GM23338 (cell line): ENCODE results near the gene KIAA1755. TPM values are rescaled to one million over a fixed set of nuclear protein-coding genes. Genes with fewer than 3 reads are reported as not detected.

ENCODE experiments used
- CREB1 ChIP-seq: fragments of 250-450 bp; sonication (Bioruptor Pico); IDR thresholded peaks from 2 replicates; pipeline ENCODE4 v1.5.0; 2020; ENCODE audit warnings: low read depth, mild to moderate bottlenecking, moderate library complexity
- EZH2phosphoT487 ChIP-seq: fragments of 200-600 bp; sonication (generic); IDR thresholded peaks from one replicate; pipeline ENCODE4 v1.8.1; 2018; ENCODE audit warnings: antibody characterized with exemption; ENCODE audit not compliant: unreplicated experiment
- NANOG ChIP-seq: IDR thresholded peaks from 2 replicates; pipeline ENCODE4 v1.6.1; 2016; ENCODE audit warnings: antibody characterized with exemption, borderline replicate concordance
- POLR2AphosphoS5 ChIP-seq: IDR thresholded peaks from 2 replicates; pipeline ENCODE4 v1.6.1; 2016; ENCODE audit warnings: antibody characterized with exemption, low read depth
- STAT1 ChIP-seq: IDR thresholded peaks from one replicate; pipeline ENCODE4 v1.6.1; 2016; ENCODE audit warnings: antibody characterized with exemption; ENCODE audit not compliant: unreplicated experiment
- ZNF331 ChIP-seq: fragments of 250-450 bp; sonication (Bioruptor Pico); IDR thresholded peaks from 2 replicates; pipeline ENCODE4 v1.5.0; 2020; ENCODE audit warnings: low read depth, mild to moderate bottlenecking, moderate library complexity
- polyA plus RNA-seq: library from polyadenylated mRNA; unstranded; fragments of >200 nt; fragmentation: Nextera tagmentation; extraction: Ambion mirVana; gene quantifications from 2 replicates; pipeline ENCODE4 v1.2.1, GENCODE V29; 2016
- total RNA-seq: library from RNA; depleted of rRNA; stranded (reverse); fragments of >200 nt; shearing (Covaris generic); gene quantifications from 2 replicates; pipeline ENCODE4 v1.2.3, GENCODE V29; 2014
- TF ChIP-seq, protein P1 (sequence below): IDR thresholded peaks from 2 replicates; pipeline ENCODE4 v1.6.1; 2016; ENCODE audit warnings: antibody characterized with exemption
- TF ChIP-seq, protein P2 (sequence below): fragments of 250-450 bp; sonication (Bioruptor Pico); IDR thresholded peaks from 2 replicates; pipeline ENCODE4 v1.5.0; 2020; ENCODE audit warnings: mild to moderate bottlenecking, moderate library complexity

KIAA1755 gene
- total and polyA plus RNA-seq, 2 experiments from 2014 or later: 0.28 TPM; not detected in 1

DNA sequence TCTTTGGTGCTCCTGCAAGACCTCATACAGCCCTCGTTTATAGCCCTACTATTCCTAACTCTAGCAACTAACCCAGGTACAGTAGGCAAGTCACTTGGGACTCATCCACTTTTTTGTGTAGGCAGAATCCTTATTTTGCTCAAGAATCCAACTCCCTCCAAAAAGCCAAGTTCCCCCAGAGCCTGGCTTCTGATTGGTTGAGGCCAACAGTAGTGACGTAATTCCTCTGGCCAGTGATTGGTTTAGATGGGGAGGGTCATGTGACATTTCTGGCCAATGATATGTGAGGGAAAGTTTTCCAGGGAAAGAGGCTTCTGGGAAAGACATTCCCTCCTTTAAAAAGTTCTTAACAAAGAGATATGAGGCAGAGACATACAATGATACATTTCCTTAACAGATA, 32.1 kb downstream of the KIAA1755 start (continued):
- TF ChIP-seq, protein P1, sequence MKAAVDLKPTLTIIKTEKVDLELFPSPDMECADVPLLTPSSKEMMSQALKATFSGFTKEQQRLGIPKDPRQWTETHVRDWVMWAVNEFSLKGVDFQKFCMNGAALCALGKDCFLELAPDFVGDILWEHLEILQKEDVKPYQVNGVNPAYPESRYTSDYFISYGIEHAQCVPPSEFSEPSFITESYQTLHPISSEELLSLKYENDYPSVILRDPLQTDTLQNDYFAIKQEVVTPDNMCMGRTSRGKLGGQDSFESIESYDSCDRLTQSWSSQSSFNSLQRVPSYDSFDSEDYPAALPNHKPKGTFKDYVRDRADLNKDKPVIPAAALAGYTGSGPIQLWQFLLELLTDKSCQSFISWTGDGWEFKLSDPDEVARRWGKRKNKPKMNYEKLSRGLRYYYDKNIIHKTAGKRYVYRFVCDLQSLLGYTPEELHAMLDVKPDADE: no peak
- TF ChIP-seq STAT1: no peak
- no peak for TF ChIP-seq NANOG
- no peak for TF ChIP-seq POLR2AphosphoS5
- no peak for TF ChIP-seq CREB1 (CRISPR knock-in tag)
- TF ChIP-seq, protein P2, sequence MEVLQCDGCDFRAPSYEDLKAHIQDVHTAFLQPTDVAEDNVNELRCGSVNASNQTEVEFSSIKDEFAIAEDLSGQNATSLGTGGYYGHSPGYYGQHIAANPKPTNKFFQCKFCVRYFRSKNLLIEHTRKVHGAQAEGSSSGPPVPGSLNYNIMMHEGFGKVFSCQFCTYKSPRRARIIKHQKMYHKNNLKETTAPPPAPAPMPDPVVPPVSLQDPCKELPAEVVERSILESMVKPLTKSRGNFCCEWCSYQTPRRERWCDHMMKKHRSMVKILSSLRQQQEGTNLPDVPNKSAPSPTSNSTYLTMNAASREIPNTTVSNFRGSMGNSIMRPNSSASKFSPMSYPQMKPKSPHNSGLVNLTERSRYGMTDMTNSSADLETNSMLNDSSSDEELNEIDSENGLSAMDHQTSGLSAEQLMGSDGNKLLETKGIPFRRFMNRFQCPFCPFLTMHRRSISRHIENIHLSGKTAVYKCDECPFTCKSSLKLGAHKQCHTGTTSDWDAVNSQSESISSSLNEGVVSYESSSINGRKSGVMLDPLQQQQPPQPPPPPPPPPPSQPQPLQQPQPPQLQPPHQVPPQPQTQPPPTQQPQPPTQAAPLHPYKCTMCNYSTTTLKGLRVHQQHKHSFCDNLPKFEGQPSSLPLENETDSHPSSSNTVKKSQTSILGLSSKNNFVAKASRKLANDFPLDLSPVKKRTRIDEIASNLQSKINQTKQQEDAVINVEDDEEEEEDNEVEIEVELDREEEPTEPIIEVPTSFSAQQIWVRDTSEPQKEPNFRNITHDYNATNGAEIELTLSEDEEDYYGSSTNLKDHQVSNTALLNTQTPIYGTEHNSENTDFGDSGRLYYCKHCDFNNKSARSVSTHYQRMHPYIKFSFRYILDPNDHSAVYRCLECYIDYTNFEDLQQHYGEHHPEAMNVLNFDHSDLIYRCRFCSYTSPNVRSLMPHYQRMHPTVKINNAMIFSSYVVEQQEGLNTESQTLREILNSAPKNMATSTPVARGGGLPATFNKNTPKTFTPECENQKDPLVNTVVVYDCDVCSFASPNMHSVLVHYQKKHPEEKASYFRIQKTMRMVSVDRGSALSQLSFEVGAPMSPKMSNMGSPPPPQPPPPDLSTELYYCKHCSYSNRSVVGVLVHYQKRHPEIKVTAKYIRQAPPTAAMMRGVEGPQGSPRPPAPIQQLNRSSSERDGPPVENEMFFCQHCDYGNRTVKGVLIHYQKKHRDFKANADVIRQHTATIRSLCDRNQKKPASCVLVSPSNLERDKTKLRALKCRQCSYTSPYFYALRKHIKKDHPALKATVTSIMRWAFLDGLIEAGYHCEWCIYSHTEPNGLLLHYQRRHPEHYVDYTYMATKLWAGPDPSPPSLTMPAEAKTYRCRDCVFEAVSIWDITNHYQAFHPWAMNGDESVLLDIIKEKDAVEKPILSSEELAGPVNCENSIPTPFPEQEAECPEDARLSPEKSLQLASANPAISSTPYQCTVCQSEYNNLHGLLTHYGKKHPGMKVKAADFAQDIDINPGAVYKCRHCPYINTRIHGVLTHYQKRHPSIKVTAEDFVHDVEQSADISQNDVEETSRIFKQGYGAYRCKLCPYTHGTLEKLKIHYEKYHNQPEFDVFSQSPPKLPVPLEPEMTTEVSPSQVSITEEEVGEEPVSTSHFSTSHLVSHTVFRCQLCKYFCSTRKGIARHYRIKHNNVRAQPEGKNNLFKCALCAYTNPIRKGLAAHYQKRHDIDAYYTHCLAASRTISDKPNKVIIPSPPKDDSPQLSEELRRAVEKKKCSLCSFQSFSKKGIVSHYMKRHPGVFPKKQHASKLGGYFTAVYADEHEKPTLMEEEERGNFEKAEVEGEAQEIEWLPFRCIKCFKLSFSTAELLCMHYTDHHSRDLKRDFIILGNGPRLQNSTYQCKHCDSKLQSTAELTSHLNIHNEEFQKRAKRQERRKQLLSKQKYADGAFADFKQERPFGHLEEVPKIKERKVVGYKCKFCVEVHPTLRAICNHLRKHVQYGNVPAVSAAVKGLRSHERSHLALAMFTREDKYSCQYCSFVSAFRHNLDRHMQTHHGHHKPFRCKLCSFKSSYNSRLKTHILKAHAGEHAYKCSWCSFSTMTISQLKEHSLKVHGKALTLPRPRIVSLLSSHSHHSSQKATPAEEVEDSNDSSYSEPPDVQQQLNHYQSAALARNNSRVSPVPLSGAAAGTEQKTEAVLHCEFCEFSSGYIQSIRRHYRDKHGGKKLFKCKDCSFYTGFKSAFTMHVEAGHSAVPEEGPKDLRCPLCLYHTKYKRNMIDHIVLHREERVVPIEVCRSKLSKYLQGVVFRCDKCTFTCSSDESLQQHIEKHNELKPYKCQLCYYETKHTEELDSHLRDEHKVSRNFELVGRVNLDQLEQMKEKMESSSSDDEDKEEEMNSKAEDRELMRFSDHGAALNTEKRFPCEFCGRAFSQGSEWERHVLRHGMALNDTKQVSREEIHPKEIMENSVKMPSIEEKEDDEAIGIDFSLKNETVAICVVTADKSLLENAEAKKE (CRISPR knock-in tag): no peak
- TF ChIP-seq EZH2phosphoT487: no peak
- no peak for TF ChIP-seq ZNF331
